ENCODE results near the gene PFKL.

Gene PFKL

GRCh38 chr21:44366586-44367211, 66.8 kb downstream of the PFKL start:
- no peak for DNase-seq

- DNase-seq = no peak
These were observed 69.0 kb downstream of the PFKL start for GRCh38 chr21:44368711-44369446.

DNA sequence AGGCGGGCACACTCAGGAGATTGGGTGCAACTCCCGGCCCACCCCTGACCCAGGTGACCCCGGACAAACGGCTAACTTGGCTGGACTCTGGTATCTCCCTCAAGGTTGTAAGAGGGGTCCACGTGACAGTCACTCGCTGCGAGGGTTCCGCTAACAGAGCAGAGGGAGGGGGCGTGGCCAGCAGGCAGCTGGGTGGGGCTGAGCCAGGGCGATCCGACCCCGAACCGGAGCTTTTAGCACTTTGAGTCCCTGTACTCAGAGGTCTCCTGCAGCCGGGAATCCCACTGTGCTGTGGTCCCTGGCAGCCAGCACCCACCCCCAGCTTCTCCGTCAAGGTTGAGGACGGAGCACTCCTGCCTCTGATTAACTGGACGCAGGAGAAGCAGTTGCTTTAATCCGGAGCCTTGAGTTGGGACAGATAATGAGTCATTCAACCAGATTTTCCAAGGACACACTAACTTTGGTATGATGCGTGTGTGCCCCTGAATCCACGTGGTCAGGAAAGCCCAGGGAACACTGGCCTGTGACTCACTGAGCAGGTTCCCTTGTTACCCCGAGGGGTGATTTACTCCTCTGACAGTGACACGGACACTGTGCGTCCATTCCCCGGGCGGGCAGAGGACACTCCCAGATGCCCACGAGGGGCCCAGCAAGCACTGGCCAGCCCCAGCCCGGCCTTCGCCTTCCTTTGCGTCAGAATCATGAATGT, 70.3 kb downstream of the PFKL start:
- peak; percentile 0 for DNase-seq

- DNase-seq = no peak
These were observed 71.0 kb downstream of the PFKL start for GRCh38 chr21:44370786-44371410.

DNA sequence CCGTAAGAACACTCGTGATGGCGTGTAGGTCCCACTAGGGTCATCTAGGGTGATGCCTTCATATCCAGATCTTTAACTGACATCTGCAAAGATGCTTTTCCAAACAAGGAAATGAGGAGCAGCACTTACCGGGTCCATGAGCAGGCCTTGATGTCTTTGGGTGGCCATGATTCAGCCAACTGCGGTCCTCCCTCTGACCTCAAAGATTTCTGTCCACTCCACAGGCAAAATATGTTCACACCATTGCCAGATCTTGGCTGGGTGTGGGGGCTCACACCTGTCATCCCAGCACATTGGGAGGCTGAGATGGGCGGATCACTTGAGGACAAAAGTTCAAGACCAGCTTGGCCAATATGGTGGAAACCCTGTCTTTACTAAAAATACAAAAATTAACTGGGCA, 71.7 kb downstream of the PFKL start:
- DNase-seq = no peak

DNA sequence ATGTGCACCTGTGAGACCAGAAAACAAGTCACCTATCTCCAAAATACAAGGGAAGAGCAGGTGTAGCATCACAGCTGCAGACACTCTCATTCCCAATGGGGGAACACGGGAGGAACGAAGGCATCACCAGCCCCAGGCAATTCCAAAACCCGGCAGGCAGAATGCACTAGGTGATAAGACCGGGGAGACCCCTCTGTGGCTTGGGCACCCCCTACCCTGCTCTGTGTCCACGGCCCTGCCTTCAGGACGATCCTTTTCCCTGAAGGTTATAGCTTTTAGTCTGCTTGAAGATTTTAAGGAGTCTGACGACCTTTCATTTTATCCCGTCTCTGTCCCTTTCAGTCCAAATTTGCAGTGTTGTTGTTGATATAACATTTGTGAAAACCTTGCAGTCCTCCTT, 72.8 kb downstream of the PFKL start:
- no peak for DNase-seq

GRCh38 chr21:44374601-44375280, 74.9 kb downstream of the PFKL start:
- no peak for DNase-seq

DNA sequence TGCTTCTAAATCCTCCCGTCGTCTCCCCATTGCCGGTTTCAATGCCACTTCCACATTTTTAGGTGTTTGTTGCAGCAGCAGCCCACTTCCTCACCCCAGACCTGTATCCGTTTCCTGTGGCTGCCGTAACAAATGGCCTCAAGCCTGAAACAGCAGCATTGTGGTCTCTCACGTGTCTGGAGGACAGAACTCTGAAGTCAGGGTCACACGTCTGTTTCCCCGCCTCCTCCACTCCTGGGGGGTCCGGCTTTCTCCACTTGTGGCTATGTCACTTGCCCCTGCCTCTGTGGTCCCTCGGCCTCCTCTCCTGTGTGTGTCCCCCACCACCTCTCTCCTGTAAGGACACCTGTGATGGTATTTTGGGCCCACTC, 75.4 kb downstream of the PFKL start:
- no peak for DNase-seq

DNA sequence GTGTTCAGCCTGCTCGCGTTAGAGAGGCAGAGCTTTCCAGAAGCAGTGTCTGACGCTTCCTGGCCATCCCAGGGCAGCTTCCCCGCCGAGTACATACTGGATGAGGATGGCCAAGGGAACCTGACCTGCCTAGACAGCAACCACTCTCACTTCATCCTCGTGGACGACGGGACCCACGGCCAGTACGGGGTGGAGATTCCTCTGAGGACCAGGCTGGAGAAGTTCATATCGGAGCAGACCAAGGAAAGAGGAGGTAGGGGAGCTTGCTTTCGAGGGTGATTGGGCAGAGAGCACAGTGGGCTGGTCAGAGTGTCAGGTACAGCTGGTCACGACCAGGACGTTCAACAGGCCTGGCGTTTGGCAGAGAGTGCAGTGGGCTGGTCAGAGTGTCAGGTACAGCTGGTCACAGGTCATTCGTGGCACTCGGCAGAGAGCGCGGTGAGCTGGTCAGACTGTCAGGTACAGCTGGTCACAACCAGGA, 75.9 kb downstream of the PFKL start:
- no peak for DNase-seq

GRCh38 chr21:44376606-44377005, 76.8 kb downstream of the PFKL start:
- DNase-seq = no peak
